Breast epithelium (tissue), 3 donors: Measurements from ENCODE around the gene GUCY1A2.

Experiments
- POLR2A ChIP-seq: fragments of 450-650 bp; IDR thresholded peaks from one replicate; pipeline ENCODE4 v1.6.1; 2016; ENCODE audit warnings: antibody characterized with exemption, mild to moderate bottlenecking, moderate library complexity
- TF ChIP-seq, protein P1 (sequence below), 3 donors: fragments of 450-650 bp; IDR thresholded peaks; one replicate each; pipeline ENCODE4 v1.5.1; 2016 to 2017; ENCODE audit warnings: antibody characterized with exemption in 3 of 3, mild to moderate bottlenecking in 3 of 3, moderate library complexity in 3 of 3

DNA sequence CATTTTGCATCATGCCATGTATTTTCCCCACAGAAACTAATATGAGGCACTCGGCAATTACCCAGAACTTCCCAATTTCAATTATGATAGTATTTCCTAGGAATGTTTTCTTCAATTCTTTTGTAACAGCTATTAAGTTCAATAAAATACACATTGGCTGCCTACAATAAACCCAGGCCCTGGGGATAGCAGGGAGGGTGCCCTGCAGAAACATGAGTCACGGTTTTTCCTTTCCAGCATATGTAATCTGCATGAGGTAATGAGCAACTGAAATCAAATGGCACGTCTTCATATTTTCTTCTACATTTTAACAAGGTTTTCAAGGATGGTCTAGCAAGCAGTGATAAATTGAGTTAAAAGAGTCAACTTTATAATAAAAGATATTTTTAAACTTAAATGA is 32.0 kb downstream of the GUCY1A2 start:
- TF ChIP-seq, protein P1, sequence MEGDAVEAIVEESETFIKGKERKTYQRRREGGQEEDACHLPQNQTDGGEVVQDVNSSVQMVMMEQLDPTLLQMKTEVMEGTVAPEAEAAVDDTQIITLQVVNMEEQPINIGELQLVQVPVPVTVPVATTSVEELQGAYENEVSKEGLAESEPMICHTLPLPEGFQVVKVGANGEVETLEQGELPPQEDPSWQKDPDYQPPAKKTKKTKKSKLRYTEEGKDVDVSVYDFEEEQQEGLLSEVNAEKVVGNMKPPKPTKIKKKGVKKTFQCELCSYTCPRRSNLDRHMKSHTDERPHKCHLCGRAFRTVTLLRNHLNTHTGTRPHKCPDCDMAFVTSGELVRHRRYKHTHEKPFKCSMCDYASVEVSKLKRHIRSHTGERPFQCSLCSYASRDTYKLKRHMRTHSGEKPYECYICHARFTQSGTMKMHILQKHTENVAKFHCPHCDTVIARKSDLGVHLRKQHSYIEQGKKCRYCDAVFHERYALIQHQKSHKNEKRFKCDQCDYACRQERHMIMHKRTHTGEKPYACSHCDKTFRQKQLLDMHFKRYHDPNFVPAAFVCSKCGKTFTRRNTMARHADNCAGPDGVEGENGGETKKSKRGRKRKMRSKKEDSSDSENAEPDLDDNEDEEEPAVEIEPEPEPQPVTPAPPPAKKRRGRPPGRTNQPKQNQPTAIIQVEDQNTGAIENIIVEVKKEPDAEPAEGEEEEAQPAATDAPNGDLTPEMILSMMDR (IDR thresholded peaks at IDR 0.05): no peak
- TF ChIP-seq POLR2A: no peak
